Upper lobe of right lung (tissue), 1 donor: ENCODE results near the gene GABARAP. TPM values are rescaled to one million over a fixed set of nuclear protein-coding genes. Genes with fewer than 3 reads are reported as not detected.

Experiments
- ATAC-seq: fragments of 200-7000 bp; cut with Tn5 transposase; one replicate; pipeline ENCODE4 v1.9.1; 2020; ENCODE audit warnings: mild to moderate bottlenecking, moderate library complexity
- DNase-seq: peaks from one replicate; pipeline ENCODE4 v3.0.0-alpha.2; 2020
- H3K27ac ChIP-seq: fragments of 200-600 bp; one replicate; pipeline ENCODE4 v1.8.0; 2022
- H3K27me3 ChIP-seq: fragments of 200-600 bp; one replicate; pipeline ENCODE4 v1.8.0; 2022; ENCODE audit warnings: mild to moderate bottlenecking
- H3K36me3 ChIP-seq: fragments of 200-600 bp; one replicate; pipeline ENCODE4 v1.8.0; 2022
- H3K4me1 ChIP-seq: fragments of 200-600 bp; one replicate; pipeline ENCODE4 v1.8.0; 2022
- H3K4me3 ChIP-seq: fragments of 200-600 bp; one replicate; pipeline ENCODE4 v1.8.0; 2022; ENCODE audit warnings: mild to moderate bottlenecking
- H3K9me3 ChIP-seq: fragments of 200-600 bp; one replicate; pipeline ENCODE4 v1.8.0; 2022
- intact Hi-C: fragments of 100-400 bp; cut with DNase I; formaldehyde crosslinking; loops from one replicate; pipeline ENCODE4 v1.11.0; 2022
- total RNA-seq: library from RNA; stranded (reverse); fragmentation: NEBNext Ultra II Directional; extraction: Animal tissue kit (Norgen Biotek cat#: 25700); gene quantifications from one replicate; pipeline ENCODE4 v1.2.1, GENCODE V29; 2021
- TF ChIP-seq, protein P1 (sequence below): fragments of 200-600 bp; IDR thresholded peaks from one replicate; pipeline ENCODE4 v1.8.0; 2022; ENCODE audit warnings: antibody characterized with exemption
- donor health status: DM: no; HTN: yes; CAD: no; lungs with severe emphysema.

The GABARAP gene
- total RNA-seq, 1 donor from 2014 or later: 547 TPM

- Histone ChIP-seq H3K9me3 (no peaks in the 10 kb centered on the region), H3K4me1 (peaks cover 53% of the 10 kb centered on the region)
- intact Hi-C loops: no loop called here
These were observed 22.2 kb downstream of the GABARAP start, which contains the start of the genes ACADVL and DLG4 for GRCh38 chr17:7219812-7220592. ACADVL (plus strand) TSS chr17:7219938; CDS start chr17:7219985, 47 bp downstream. DLG4 (minus strand) TSS chr17:7219836.

DNA sequence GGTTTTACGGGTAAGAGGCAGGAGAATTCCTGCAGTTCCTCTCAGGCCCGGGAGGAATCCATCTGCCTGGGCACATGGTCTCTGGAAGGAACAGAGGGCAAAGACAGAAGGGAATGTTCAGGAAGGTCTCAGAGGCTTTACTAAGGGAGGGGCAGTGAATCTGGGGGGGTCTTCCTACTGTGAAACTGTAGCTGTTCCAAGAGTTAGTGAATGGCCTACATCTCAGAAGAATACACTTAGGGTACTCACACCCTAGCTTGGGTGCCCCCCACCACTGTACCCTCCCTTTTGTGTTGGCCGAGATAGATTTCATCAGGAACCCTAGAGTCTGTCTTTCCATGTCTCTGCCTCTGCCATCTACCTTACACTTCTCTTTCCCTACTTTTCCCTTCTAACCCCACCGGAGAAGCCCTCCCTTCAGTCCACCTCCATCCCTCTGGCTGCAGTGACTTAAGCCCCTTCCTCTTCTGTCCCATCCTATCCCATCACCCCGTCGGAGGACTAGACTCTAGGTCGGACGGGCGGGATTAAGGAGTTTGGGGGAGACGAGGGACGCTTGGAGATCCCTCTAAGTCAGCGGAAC lies 22.9 kb downstream of the GABARAP start:
- Histone ChIP-seq H3K4me1 (peaks cover 59% of the 10 kb centered on the region), H3K27ac (peak overlapping the region; percentile 95), H3K36me3 (peaks cover 30% of the 10 kb centered on the region), H3K9me3 (no peaks in the 10 kb centered on the region), H3K27me3 (no peaks in the 10 kb centered on the region), H3K4me3 (peak overlapping the region; percentile 98)
- DNase-seq: no peak
- TF ChIP-seq, protein P1, sequence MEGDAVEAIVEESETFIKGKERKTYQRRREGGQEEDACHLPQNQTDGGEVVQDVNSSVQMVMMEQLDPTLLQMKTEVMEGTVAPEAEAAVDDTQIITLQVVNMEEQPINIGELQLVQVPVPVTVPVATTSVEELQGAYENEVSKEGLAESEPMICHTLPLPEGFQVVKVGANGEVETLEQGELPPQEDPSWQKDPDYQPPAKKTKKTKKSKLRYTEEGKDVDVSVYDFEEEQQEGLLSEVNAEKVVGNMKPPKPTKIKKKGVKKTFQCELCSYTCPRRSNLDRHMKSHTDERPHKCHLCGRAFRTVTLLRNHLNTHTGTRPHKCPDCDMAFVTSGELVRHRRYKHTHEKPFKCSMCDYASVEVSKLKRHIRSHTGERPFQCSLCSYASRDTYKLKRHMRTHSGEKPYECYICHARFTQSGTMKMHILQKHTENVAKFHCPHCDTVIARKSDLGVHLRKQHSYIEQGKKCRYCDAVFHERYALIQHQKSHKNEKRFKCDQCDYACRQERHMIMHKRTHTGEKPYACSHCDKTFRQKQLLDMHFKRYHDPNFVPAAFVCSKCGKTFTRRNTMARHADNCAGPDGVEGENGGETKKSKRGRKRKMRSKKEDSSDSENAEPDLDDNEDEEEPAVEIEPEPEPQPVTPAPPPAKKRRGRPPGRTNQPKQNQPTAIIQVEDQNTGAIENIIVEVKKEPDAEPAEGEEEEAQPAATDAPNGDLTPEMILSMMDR: no peak
- intact Hi-C loops: no loop called here
- ATAC-seq: no peak

More at GRCh38 chr17:7219812-7220592, 22.2 kb downstream of the GABARAP start, which contains the start of the genes ACADVL and DLG4:
- DNase-seq (peak; percentile 95), ATAC-seq (peak; percentile 86)
- peak within 1 kb of the TSS; percentile 95 for H3K27ac ChIP-seq
- TF ChIP-seq, protein P1: no peak
- peaks cover 37% of the 10 kb centered on the region for H3K36me3 ChIP-seq
- H3K4me3 ChIP-seq: peak within 1 kb of the TSS; percentile 98
- no peaks in the 10 kb centered on the region for H3K27me3 ChIP-seq

DNA sequence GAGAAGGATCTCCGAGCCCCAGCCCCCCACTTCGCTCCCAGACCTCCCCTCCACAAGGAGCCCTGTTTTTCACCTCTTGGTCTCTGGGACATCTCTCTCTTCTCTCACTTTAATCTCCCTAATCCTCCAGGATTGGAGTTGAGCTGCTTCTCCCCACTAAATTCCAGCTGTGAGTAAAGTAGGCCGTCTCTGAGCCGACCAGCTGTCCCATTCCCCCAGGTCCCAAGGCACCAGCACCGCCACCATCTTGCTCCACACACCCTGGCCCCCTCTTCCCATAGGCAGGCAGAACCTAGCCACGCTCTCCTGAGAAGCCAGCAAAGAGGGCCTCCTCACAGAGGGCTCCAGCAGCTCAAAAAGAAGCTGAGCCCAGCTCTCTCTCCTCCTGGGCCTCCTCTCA lies 23.5 kb downstream of the GABARAP start:
- Histone ChIP-seq H3K27me3 (no peaks in the 10 kb centered on the region), H3K9me3 (no peaks in the 10 kb centered on the region), H3K27ac (no peak overlapping the region), H3K36me3 (peaks cover 25% of the 10 kb centered on the region), H3K4me1 (peaks cover 59% of the 10 kb centered on the region), H3K4me3 (no peak overlapping the region)
- DNase-seq: no peak
- no peak for ATAC-seq
- TF ChIP-seq, protein P1: no peak
- intact Hi-C loops: no loop called here

- Histone ChIP-seq H3K27ac (peak overlapping the region; percentile 74), H3K9me3 (no peaks in the 10 kb centered on the region), H3K4me1 (peaks cover 59% of the 10 kb centered on the region), H3K27me3 (no peaks in the 10 kb centered on the region), H3K36me3 (peaks cover 19% of the 10 kb centered on the region), H3K4me3 (peak overlapping the region; percentile 51)
- TF ChIP-seq, protein P1: no peak
- intact Hi-C loops: no loop called here
- ATAC-seq (no peak), DNase-seq (no peak)
These were observed 24.1 kb downstream of the GABARAP start for GRCh38 chr17:7218166-7218565.

GRCh38 chr17:7217113-7217987 lies 24.9 kb downstream of the GABARAP start:
- Histone ChIP-seq H3K9me3 (no peaks in the 10 kb centered on the region), H3K4me1 (peaks cover 59% of the 10 kb centered on the region), H3K27me3 (no peaks in the 10 kb centered on the region), H3K27ac (peak overlapping the region; percentile 74), H3K36me3 (peaks cover 11% of the 10 kb centered on the region), H3K4me3 (peak overlapping the region; percentile 51)
- TF ChIP-seq, protein P1: no peak
- intact Hi-C loops: no loop called here
- no peak for ATAC-seq
- DNase-seq: peak; percentile 69
